ENCODE results near the gene SLC5A11. TPM values are rescaled to one million over a fixed set of nuclear protein-coding genes. Genes with fewer than 3 reads are reported as not detected.

Gene SLC5A11
- total and polyA plus RNA-seq, 2 donors from 2014 or later = 1.2 to 2.1 TPM

- peaks cover 0 to 5% (median 5%) of the 10 kb centered on the region in 3 donors for H3K4me1 ChIP-seq (ENCODE audit: control insufficient read depth in 2 of 3, insufficient read depth in 2 of 3, low read depth in 1 of 3, low read length in 3 of 3)
- H3K9ac ChIP-seq (ENCODE audit: low read length in 3 of 3) = no peak overlapping the region
- H3K36me3 ChIP-seq (ENCODE audit: control insufficient read depth in 2 of 3, insufficient read depth in 3 of 3, low read length in 3 of 3) = peaks cover 25 to 59% (median 58%) of the 10 kb centered on the region in 3 donors
- TF ChIP-seq CTCF (IDR thresholded peaks at IDR 0.05; ENCODE audit: borderline replicate concordance, extremely low read depth, insufficient read depth) = no peak
- no peaks in the 10 kb centered on the region for H3K9me3 ChIP-seq (ENCODE audit: control insufficient read depth in 2 of 3, insufficient read depth in 1 of 3, low read length in 3 of 3)
- FAIRE-seq (no peak), DNase-seq (no peak)
- no peak overlapping the region for H3K27ac ChIP-seq (ENCODE audit: low read depth in 2 of 2, low read length in 2 of 2)
- no peak overlapping the region for H3K4me3 ChIP-seq (ENCODE audit: low read length in 3 of 3)
- H3K27me3 ChIP-seq (ENCODE audit: control insufficient read depth, insufficient read depth, low read length) = no peaks in the 10 kb centered on the region
- intact Hi-C loops (cut with DNase I) = loop anchor here (10.0 kb wide), 1 partner anchor 270 kb away; no protein-coding TSS in a partner anchor
Observed at GRCh38 chr16:24815021-24815420, 30.7 kb upstream of the SLC5A11 start.

- Histone ChIP-seq H3K36me3 (ENCODE audit: control insufficient read depth in 2 of 3, insufficient read depth in 3 of 3, low read length in 3 of 3) (peaks cover 29 to 65% (median 58%) of the 10 kb centered on the region in 3 donors), H3K27me3 (ENCODE audit: control insufficient read depth, insufficient read depth, low read length) (no peaks in the 10 kb centered on the region), H3K27ac (ENCODE audit: low read depth in 2 of 2, low read length in 2 of 2) (no peak overlapping the region), H3K4me1 (ENCODE audit: control insufficient read depth in 2 of 3, insufficient read depth in 2 of 3, low read depth in 1 of 3, low read length in 3 of 3) (peaks cover 0 to 5% (median 5%) of the 10 kb centered on the region in 3 donors), H3K9ac (ENCODE audit: low read length in 3 of 3) (no peak overlapping the region), H3K9me3 (ENCODE audit: control insufficient read depth in 2 of 3, insufficient read depth in 1 of 3, low read length in 3 of 3) (no peaks in the 10 kb centered on the region), H3K4me3 (ENCODE audit: low read length in 3 of 3) (no peak overlapping the region)
- DNase-seq = no peak
- TF ChIP-seq CTCF (IDR thresholded peaks at IDR 0.05; ENCODE audit: borderline replicate concordance, extremely low read depth, insufficient read depth) = no peak
- FAIRE-seq = no peak
- intact Hi-C loops (cut with DNase I) = loop anchor here (10.0 kb wide), 1 partner anchor 272 kb away; no protein-coding TSS in a partner anchor
Observed at GRCh38 chr16:24816688-24817087, 29.1 kb upstream of the SLC5A11 start.

- Histone ChIP-seq H3K9me3 (ENCODE audit: control insufficient read depth in 2 of 3, insufficient read depth in 1 of 3, low read length in 3 of 3) (no peaks in the 10 kb centered on the region), H3K4me1 (ENCODE audit: control insufficient read depth in 2 of 3, insufficient read depth in 2 of 3, low read depth in 1 of 3, low read length in 3 of 3) (no peaks in the 10 kb centered on the region), H3K9ac (ENCODE audit: low read length in 3 of 3) (no peak overlapping the region), H3K27me3 (ENCODE audit: control insufficient read depth, insufficient read depth, low read length) (no peaks in the 10 kb centered on the region), H3K36me3 (ENCODE audit: control insufficient read depth in 2 of 3, insufficient read depth in 3 of 3, low read length in 3 of 3) (peaks cover 24 to 75% (median 64%) of the 10 kb centered on the region in 3 donors), H3K27ac (ENCODE audit: low read depth in 2 of 2, low read length in 2 of 2) (no peak overlapping the region), H3K4me3 (ENCODE audit: low read length in 3 of 3) (no peak overlapping the region)
- intact Hi-C loops (cut with DNase I) = loop anchor here (10.0 kb wide), 1 partner anchor 275 kb away; no protein-coding TSS in a partner anchor
- no peak for FAIRE-seq
- DNase-seq = no peak
- TF ChIP-seq CTCF (IDR thresholded peaks at IDR 0.05; ENCODE audit: borderline replicate concordance, extremely low read depth, insufficient read depth) = no peak
Observed at GRCh38 chr16:24819462-24820040, 26.2 kb upstream of the SLC5A11 start.

Measured in kidney (tissue), 14 donors.